A549 (cell line): Measurements from ENCODE around the gene PTGFRN. TPM values are rescaled to one million over a fixed set of nuclear protein-coding genes. Genes with fewer than 3 reads are reported as not detected.

Experiments
- ATAC-seq, 2 experiments: fragments of 200-7000 bp in 1 of 2; fragments of >200 bp in 1 of 2; cut with Nextera tagmentation in 1 of 2; cut with Tn5 transposase in 1 of 2; 3 replicates each; pipeline versions ENCODE4 v1.8.0 to v1.9.1; 2018 to 2020; ENCODE audit warnings: mild to moderate bottlenecking in 1 of 2, moderate library complexity in 1 of 2
- CTCF ChIA-PET: fragments of 300-600 bp; sonication (Branson Sonifier 250); formaldehyde crosslinking; extraction: SDS; loops from one replicate; lab custom pipeline; 2021; ENCODE audit warnings: antibody characterized with exemption, inconsistent platforms; lab: Yijun Ruan, JAX
- POLR2A ChIA-PET: fragments of 350-600 bp; formaldehyde crosslinking; extraction: SDS; loops from one replicate; lab custom pipeline; 2021; ENCODE audit warnings: antibody characterized with exemption, inconsistent platforms; lab: Yijun Ruan, JAX
- DNase-seq, 2 experiments: peaks; one replicate each; pipeline versions ENCODE4 v3.0.0 to v3.0.0-alpha.2; 2011 to 2016; ENCODE audit warnings: low read depth in 1 of 2, low spot score in 1 of 2
- FAIRE-seq: peaks from 2 replicates; lab custom pipeline; 2011; peaks lifted over from hg19 to GRCh38; lab: Jason Lieb, UNC
- H3K27ac ChIP-seq, 2 experiments: fragments of >200 bp; sonication (Bioruptor Twin); formaldehyde crosslinking; 3 replicates each; pipeline ENCODE4 v1.5.1; 2016 to 2017
- H3K4me1 ChIP-seq: fragments of >200 bp; sonication (Bioruptor Twin); formaldehyde crosslinking; 3 replicates; pipeline ENCODE4 v1.6.1; 2016
- H3K4me2 ChIP-seq: fragments of >200 bp; sonication (Bioruptor Twin); formaldehyde crosslinking; 3 replicates; pipeline ENCODE4 v1.6.1; 2016
- H3K4me3 ChIP-seq: fragments of >200 bp; sonication (Bioruptor Twin); formaldehyde crosslinking; 3 replicates; pipeline ENCODE4 v1.5.1; 2016
- H3K9me3 ChIP-seq: fragments of >200 bp; sonication (Bioruptor Twin); formaldehyde crosslinking; 3 replicates; pipeline ENCODE4 v1.6.1; 2016
- BHLHE40 ChIP-seq: IDR thresholded peaks from 2 replicates; pipeline ENCODE4 v1.6.1; 2012; ENCODE audit warnings: low read depth, low read length, inconsistent platforms
- CBX2 ChIP-seq: fragments of 200-600 bp; sonication (generic); IDR thresholded peaks from 2 replicates; pipeline ENCODE4 v1.6.1; 2016; ENCODE audit warnings: low read depth, mild to moderate bottlenecking, borderline replicate concordance
- CEBPB ChIP-seq, 2 experiments: fragments of >200 bp in 1 of 2; sonication (Bioruptor Twin) in 1 of 2; formaldehyde crosslinking in 1 of 2; IDR thresholded peaks; 2 replicates each; pipeline ENCODE4 v1.6.1; 2012 to 2016
- CHD4 ChIP-seq: fragments of 200-600 bp; sonication (generic); IDR thresholded peaks from 2 replicates; pipeline ENCODE4 v1.6.1; 2016; ENCODE audit warnings: antibody characterized with exemption, mild to moderate bottlenecking, borderline replicate concordance
- EHMT2 ChIP-seq: fragments of 200-600 bp; sonication (generic); IDR thresholded peaks from 2 replicates; pipeline ENCODE4 v1.6.1; 2016; ENCODE audit warnings: antibody characterized with exemption, low read depth, mild to moderate bottlenecking, moderate library complexity
- EP300 ChIP-seq, 2 experiments: fragments of >200 bp; sonication (Bioruptor Twin); formaldehyde crosslinking; IDR thresholded peaks; 2 replicates in 1 of 2; 3 replicates in 1 of 2; pipeline ENCODE4 v1.6.1; 2016 to 2017
- ESRRA ChIP-seq: fragments of 150-350 bp; IDR thresholded peaks from 2 replicates; pipeline ENCODE4 v1.6.1; 2014; ENCODE audit warnings: mild to moderate bottlenecking, low read length, borderline replicate concordance
- GATA3 ChIP-seq: IDR thresholded peaks from 2 replicates; pipeline ENCODE4 v1.6.1; 2012; ENCODE audit warnings: borderline replicate concordance
- HOXB13 ChIP-seq: fragments of 250-450 bp; sonication (Bioruptor Pico); IDR thresholded peaks from 2 replicates; pipeline ENCODE4 v1.5.0; 2020; ENCODE audit warnings: low read depth, mild to moderate bottlenecking, moderate library complexity
- JUN ChIP-seq, 2 experiments: fragments of >200 bp; sonication (Bioruptor Twin); formaldehyde crosslinking; IDR thresholded peaks; 2 replicates in 1 of 2; 3 replicates in 1 of 2; pipeline ENCODE4 v1.6.1; 2016 to 2017
- JUNB ChIP-seq: fragments of >200 bp; sonication (Bioruptor Twin); formaldehyde crosslinking; IDR thresholded peaks from 2 replicates; pipeline ENCODE4 v1.6.1; 2016
- KDM5A ChIP-seq: fragments of 200-600 bp; sonication (generic); IDR thresholded peaks from 2 replicates; pipeline ENCODE4 v1.6.1; 2016; ENCODE audit warnings: antibody characterized with exemption, mild to moderate bottlenecking
- MAZ ChIP-seq: fragments of 150-350 bp; IDR thresholded peaks from 2 replicates; pipeline ENCODE4 v1.6.1; 2014; ENCODE audit warnings: antibody characterized with exemption, low read depth, low read length, borderline replicate concordance
- MYC ChIP-seq: IDR thresholded peaks from 2 replicates; pipeline ENCODE4 v1.6.1; 2012; ENCODE audit warnings: mild to moderate bottlenecking, inconsistent platforms, low read length, improper control_type of control experiment, borderline replicate concordance
- NFE2L2 ChIP-seq: fragments of 150-350 bp; conservative IDR thresholded peaks from 2 replicates; pipeline ENCODE4 v1.6.1; 2014; ENCODE audit warnings: low read length
- POLR2AphosphoS2 ChIP-seq: conservative IDR thresholded peaks from 2 replicates; pipeline ENCODE4 v1.6.1; 2012; ENCODE audit warnings: low read length, improper control_type of control experiment, inconsistent platforms
- RNF2 ChIP-seq: fragments of 200-600 bp; sonication (generic); IDR thresholded peaks from 2 replicates; pipeline ENCODE4 v1.6.1; 2016; ENCODE audit warnings: low read depth, mild to moderate bottlenecking, antibody characterized with exemption, moderate library complexity, borderline replicate concordance
- SREBF2 ChIP-seq: fragments of 450-650 bp; IDR thresholded peaks from 2 replicates; pipeline ENCODE4 v1.6.1; 2014; ENCODE audit warnings: mild to moderate bottlenecking, moderate library complexity
- TFCP2L1 ChIP-seq: fragments of 250-450 bp; sonication (Bioruptor Pico); IDR thresholded peaks from 2 replicates; pipeline ENCODE4 v1.5.0; 2021; ENCODE audit warnings: mild to moderate bottlenecking
- ZSCAN20 ChIP-seq: fragments of 250-450 bp; sonication (Bioruptor Pico); IDR thresholded peaks from 2 replicates; pipeline ENCODE4 v1.8.0; 2022; ENCODE audit warnings: mild to moderate bottlenecking, moderate library complexity
- WGBS: methylation state at CpG from one replicate; pipeline ENCODE4 v1.1.6; 2017; ENCODE audit errors: missing lambda C conversion rate; 5-methylcytosine and 5-hydroxymethylcytosine counted together
- polyA plus RNA-seq, 4 experiments: library from polyadenylated mRNA; depleted of rRNA in 3 of 4; stranded (reverse); fragments of >200 nt; fragmentation: RNase III in 1 of 4; extraction: RNeasy Plus Mini Kit Qiagen cat#74134 plus additional on column Dnase treatment in 1 of 4; gene quantifications; 2 replicates in 3 of 4; 3 replicates in 1 of 4; pipeline ENCODE4 v1.2.3, GENCODE V29; 2011 to 2017
- TF ChIP-seq, protein P1 (sequence below): fragments of >200 bp; sonication (Bioruptor Twin); formaldehyde crosslinking; IDR thresholded peaks from 3 replicates; pipeline ENCODE4 v1.5.1; 2016
- TF ChIP-seq, protein P2 (sequence below): IDR thresholded peaks from 2 replicates; pipeline ENCODE4 v1.6.1; 2012
- TF ChIP-seq, protein P3 (sequence below): fragments of 150-350 bp; IDR thresholded peaks from 2 replicates; pipeline ENCODE4 v1.6.1; 2014; ENCODE audit warnings: low read depth, mild to moderate bottlenecking, low read length
- TF ChIP-seq, protein P4 (sequence below): fragments of 250-450 bp; sonication (Bioruptor Pico); IDR thresholded peaks from 2 replicates; pipeline ENCODE4 v1.5.0; 2020; ENCODE audit warnings: low read depth, mild to moderate bottlenecking, moderate library complexity

PTGFRN gene
- polyA plus RNA-seq, 2 of the 4 experiments (the other 2 are of a cell fraction), result 17.4 to 39.0 TPM

- no peak for ATAC-seq
- H3K27ac ChIP-seq, result no peak overlapping the region
These were observed 100.7 kb downstream of the PTGFRN start for GRCh38 chr1:117010310-117010969.

GRCh38 chr1:117011334-117011733 lies 101.6 kb downstream of the PTGFRN start:
- no peak for TF ChIP-seq NFE2L2
- no peak for TF ChIP-seq RNF2
- TF ChIP-seq JUNB, result no peak
- 94% methylated on average over 3 of the region's 3 CpGs for WGBS
- FAIRE-seq (no peak), DNase-seq (no peak), ATAC-seq (no peak)
- Histone ChIP-seq H3K4me2 (no peak overlapping the region), H3K27ac (no peak overlapping the region), H3K9me3 (no peaks in the 10 kb centered on the region), H3K4me1 (0 out of 3 replicates have a peak, but pooled peaks cover 4% of the 10 kb centered on the region), H3K4me3 (no peak overlapping the region)
- ChIA-PET CTCF (no interaction called here), POLR2A (no interaction called here)

More at GRCh38 chr1:117010310-117010969, 100.7 kb downstream of the PTGFRN start:
- DNase-seq, result no peak
- H3K4me3 ChIP-seq, result no peak overlapping the region
- no peaks in the 10 kb centered on the region for H3K9me3 ChIP-seq
- WGBS, result 77% methylated on average over 3 of the region's 3 CpGs
- FAIRE-seq, result no peak
- no peak for TF ChIP-seq MAZ
- TF ChIP-seq, protein P1, sequence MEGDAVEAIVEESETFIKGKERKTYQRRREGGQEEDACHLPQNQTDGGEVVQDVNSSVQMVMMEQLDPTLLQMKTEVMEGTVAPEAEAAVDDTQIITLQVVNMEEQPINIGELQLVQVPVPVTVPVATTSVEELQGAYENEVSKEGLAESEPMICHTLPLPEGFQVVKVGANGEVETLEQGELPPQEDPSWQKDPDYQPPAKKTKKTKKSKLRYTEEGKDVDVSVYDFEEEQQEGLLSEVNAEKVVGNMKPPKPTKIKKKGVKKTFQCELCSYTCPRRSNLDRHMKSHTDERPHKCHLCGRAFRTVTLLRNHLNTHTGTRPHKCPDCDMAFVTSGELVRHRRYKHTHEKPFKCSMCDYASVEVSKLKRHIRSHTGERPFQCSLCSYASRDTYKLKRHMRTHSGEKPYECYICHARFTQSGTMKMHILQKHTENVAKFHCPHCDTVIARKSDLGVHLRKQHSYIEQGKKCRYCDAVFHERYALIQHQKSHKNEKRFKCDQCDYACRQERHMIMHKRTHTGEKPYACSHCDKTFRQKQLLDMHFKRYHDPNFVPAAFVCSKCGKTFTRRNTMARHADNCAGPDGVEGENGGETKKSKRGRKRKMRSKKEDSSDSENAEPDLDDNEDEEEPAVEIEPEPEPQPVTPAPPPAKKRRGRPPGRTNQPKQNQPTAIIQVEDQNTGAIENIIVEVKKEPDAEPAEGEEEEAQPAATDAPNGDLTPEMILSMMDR, result no peak
- no peak for TF ChIP-seq JUN (IDR thresholded peaks at IDR 0.05)
- no peak for TF ChIP-seq EP300 (IDR thresholded peaks at IDR 0.05)
- no peak for TF ChIP-seq EHMT2
- no peak for TF ChIP-seq ZSCAN20 (CRISPR knock-in tag)
- H3K4me1 ChIP-seq, result 0 out of 3 replicates have a peak, but pooled peaks cover 4% of the 10 kb centered on the region
- H3K4me2 ChIP-seq, result no peak overlapping the region
- ChIA-PET CTCF (no interaction called here), POLR2A (no interaction called here)

DNA sequence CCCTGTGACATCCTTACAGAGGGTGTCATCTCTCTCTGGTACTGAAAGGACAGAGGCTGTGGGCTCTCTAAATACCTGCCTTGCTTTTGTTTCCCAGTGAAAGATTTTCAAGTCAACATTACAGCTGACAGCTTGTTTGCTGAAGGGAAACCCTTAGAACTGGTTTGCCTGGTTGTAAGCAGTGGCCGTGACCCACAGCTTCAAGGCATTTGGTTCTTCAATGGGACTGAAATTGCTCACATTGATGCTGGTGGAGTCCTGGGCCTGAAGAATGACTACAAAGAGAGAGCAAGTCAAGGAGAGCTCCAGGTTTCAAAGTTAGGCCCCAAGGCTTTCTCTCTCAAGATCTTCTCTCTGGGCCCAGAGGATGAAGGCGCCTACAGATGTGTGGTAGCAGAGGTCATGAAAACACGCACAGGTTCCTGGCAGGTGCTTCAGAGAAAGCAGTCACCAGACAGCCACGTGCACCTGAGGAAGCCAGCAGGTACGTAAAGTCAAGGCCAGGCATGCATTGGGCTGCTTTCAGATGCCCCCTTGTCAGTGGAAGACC lies 103.7 kb downstream of the PTGFRN start:
- CTCF ChIA-PET, result no interaction called here
- no peak for FAIRE-seq
- TF ChIP-seq BHLHE40 (no peak), KDM5A (no peak), CHD4 (no peak), ESRRA (no peak), ZSCAN20 (CRISPR knock-in tag) (no peak), HOXB13 (CRISPR knock-in tag) (no peak), POLR2AphosphoS2 (no peak), MYC (no peak), TFCP2L1 (no peak), GATA3 (no peak)
- TF ChIP-seq, protein P2, sequence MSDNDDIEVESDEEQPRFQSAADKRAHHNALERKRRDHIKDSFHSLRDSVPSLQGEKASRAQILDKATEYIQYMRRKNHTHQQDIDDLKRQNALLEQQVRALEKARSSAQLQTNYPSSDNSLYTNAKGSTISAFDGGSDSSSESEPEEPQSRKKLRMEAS, result no peak
- TF ChIP-seq, all 56 proteins: peak for 0
- H3K27ac ChIP-seq, result no peak overlapping the region
- POLR2A ChIA-PET, result no interaction called here
- H3K9me3 ChIP-seq, result no peaks in the 10 kb centered on the region
- no peak for DNase-seq
- H3K4me1 ChIP-seq, result no peaks in the 10 kb centered on the region
- H3K4me3 ChIP-seq, result no peak overlapping the region
- no peak for ATAC-seq
- WGBS, result 72% methylated on average over 5 of the region's 5 CpGs
- H3K4me2 ChIP-seq, result no peak overlapping the region

- H3K27ac ChIP-seq, result no peak overlapping the region
- FAIRE-seq, result no peak
- CTCF ChIA-PET, result no interaction called here
- H3K4me3 ChIP-seq, result no peak overlapping the region
- 76% methylated on average over 5 of the region's 5 CpGs for WGBS
- no peak for DNase-seq
- TF ChIP-seq CEBPB (IDR thresholded peaks at IDR 0.05), result no peak
- TF ChIP-seq CBX2, result no peak
- TF ChIP-seq SREBF2, result no peak
- TF ChIP-seq, protein P3, sequence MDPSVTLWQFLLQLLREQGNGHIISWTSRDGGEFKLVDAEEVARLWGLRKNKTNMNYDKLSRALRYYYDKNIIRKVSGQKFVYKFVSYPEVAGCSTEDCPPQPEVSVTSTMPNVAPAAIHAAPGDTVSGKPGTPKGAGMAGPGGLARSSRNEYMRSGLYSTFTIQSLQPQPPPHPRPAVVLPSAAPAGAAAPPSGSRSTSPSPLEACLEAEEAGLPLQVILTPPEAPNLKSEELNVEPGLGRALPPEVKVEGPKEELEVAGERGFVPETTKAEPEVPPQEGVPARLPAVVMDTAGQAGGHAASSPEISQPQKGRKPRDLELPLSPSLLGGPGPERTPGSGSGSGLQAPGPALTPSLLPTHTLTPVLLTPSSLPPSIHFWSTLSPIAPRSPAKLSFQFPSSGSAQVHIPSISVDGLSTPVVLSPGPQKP, result no peak
- TF ChIP-seq, protein P4, sequence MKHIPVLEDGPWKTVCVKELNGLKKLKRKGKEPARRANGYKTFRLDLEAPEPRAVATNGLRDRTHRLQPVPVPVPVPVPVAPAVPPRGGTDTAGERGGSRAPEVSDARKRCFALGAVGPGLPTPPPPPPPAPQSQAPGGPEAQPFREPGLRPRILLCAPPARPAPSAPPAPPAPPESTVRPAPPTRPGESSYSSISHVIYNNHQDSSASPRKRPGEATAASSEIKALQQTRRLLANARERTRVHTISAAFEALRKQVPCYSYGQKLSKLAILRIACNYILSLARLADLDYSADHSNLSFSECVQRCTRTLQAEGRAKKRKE (CRISPR knock-in tag), result no peak
- POLR2A ChIA-PET, result no interaction called here
- ATAC-seq, result no peak
- H3K9me3 ChIP-seq, result no peaks in the 10 kb centered on the region
- no peak overlapping the region for H3K4me2 ChIP-seq
- H3K4me1 ChIP-seq, result no peaks in the 10 kb centered on the region
These were observed 104.5 kb downstream of the PTGFRN start for GRCh38 chr1:117014209-117014608.
